Cardiac ventricle fibroblast (primary cell): ENCODE results near the gene RAB3D. TPM values are rescaled to one million over a fixed set of nuclear protein-coding genes. Genes with fewer than 3 reads are reported as not detected.

Source experiments
- total RNA-seq: library from RNA; depleted of rRNA; stranded (reverse); fragments of >200 nt; gene quantifications from 2 replicates; pipeline ENCODE4 v1.2.3, GENCODE V29; 2015

The RAB3D gene, protein sequence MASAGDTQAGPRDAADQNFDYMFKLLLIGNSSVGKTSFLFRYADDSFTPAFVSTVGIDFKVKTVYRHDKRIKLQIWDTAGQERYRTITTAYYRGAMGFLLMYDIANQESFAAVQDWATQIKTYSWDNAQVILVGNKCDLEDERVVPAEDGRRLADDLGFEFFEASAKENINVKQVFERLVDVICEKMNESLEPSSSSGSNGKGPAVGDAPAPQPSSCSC
- 8.3 and 12.2 TPM in 2 replicates for total RNA-seq

DNA sequence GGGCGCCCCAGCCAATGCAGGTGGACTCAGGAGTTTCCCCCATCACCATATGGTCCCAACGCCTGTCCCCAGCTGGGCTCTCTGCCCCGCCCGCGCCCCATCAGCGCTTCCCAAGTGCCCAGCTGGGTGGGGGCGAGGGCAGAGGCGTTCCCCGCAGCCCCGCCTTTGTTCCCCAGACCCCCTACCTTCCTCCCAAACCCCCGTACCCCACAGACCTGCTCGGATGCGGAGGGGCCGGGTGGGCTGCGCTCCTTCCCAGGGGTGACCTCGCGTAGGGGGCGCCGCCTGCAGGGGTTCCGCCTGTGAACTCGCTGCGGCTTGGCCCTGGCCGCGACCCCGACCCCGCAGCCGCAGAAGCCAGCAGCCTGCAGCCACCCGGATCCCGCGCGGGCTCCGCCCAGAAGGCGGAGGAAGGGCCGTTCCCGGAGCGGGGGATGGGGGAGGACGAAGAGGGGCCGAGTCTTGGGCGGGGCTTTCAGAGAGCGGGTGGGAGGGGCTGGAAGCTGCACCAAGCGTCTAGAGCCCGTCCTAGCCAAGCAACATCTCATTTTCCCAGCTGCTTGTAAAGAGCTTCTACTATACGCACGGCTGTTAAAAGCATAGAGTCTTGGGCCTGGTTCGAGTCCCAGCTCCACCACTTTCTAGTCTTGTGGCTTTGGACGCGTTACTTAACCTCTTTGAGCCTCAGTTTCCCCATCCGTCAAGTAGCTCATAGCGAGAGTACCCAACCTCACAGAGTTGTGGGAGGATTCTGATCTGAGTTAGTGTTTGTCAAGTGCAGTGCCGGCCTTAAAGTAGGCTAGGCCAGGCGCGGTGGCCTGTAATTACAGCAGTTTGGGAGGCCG, at the start of gene RAB3D:
RAB3D (minus strand) TSS at position 404 of the 845 bp plus-strand sequence. CDS start 2,258 bp downstream, outside the sequence.

DNA sequence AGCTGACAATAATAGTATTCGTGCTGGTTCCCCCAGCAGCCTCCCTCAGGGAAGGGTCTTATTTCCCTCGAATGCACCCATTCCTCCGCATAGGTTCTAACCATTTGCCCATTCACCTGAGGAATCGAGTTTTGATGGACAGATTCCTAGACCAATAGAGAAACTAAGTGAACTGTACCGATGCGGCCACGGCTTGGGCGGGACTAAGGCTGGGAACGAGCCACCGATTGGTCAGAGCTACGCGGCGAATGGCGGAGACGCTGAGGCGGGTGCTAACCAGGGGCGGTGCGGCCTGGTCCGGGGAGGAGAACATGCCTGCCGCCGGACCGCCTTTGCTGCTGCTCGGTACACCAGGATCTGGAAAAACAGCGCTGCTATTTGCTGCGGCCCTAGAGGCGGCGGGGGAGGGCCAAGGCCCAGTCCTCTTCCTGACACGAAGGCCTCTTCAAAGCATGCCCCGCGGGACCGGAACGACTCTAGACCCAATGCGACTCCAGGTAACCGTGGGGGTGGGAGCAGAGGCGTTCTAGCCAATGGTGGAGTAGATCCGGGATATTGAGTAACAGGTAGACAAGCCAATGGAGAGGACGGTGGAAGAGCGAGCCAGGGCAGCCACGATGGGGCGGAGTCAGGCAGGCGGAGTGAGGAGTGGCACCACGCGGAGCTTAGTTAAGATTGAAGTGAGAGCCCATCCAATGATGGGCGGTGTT, 35.1 kb upstream of the RAB3D start, which contains the start of gene SWSAP1:
SWSAP1 (plus strand) TSS at position 234 of the 710 bp plus-strand sequence; CDS start at position 249, 15 bp downstream.

DNA sequence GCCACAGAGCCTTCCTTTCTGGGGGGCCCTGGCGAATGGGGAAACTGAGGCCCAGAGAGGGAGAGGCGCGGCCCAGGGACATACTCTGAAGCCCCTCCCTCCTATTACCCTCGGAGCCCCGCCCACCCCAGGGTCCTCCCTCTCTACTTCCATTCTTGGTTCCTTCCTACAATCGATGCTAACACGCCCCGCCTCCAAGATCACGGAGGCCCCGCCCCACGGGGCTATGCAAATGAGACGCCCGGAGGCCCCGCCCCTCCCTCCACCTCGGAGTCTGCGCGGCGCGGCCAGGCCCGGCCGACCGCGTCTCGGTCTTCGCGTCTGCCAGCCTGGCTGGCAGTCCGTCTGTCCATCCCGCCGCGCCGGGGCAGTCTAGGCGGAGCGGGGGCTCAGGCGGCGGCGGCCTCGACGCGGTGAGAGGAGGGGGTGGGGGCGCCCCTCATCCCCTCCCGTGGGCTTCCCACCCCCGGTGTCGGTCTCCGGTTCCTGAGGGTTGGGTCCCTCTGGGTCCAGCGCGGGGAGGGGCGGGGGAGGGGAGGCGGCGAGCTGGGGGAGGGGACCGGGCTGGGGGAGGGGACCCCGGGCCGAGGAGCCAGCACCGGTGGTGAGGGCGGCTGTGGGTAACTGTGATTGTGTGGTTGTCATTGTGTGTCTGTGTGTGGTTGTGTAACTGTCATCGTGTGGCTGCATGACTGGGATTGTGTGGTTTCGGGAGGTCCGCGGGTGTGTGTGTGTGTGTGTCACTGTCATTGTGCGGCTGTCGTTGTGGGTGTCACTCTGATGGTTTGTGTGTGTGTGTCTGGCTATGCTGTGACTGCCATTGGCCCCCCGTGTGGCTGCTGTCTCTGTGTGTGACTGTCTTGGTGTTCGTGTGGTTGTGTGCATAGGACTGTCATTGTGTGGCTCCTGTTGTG, 16.0 kb upstream of the RAB3D start, which contains the start of gene PLPPR2:
PLPPR2 (plus strand) TSS at position 273 of the 914 bp plus-strand sequence. CDS start 2,242 bp downstream, outside the sequence.

DNA sequence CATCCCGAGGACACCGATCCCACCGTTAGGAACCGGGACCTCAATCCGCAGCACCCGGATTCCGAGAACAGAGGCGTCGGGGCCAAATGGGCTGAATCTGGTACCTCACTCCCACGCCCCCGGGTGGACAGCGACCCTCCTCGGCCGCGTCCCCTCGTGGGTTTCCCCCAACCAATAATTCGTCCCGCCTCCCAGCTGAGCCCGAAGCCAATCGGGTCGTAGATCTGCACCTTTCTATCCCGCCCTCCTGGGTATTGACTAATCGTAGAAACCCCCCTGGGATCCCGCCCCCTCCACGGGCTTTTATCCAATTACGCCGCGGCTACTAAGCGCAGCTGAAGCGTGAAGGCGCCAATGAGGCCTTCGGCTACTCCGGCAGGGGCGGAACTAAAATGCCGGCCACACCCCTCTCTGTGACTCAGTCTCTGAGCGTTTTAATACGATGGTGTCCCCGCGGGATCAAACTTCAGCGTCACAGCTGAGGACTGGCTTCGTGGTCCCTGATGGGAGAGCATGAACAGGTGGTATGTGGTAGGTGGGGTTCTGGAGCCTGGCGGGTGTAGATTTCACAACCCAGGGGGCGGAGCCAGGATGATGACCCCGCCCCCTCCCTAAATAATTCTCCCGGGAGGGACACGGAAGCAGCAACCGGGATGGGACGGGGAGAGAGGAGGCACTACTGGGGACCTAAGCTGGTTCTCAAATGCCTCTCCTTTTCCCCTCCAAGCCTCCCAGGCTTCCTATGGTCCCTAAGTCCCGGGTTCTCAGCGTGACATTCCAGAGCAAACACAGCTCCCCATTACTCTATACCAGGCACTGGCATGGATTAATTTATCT, 6.9 kb upstream of the RAB3D start, which contains the start of the genes CCDC159 and TMEM205:
CCDC159 (plus strand) TSS at position 416 of the 837 bp plus-strand sequence; CDS start at position 504, 88 bp downstream.
TMEM205 (minus strand) TSS at position 165 of the 837 bp plus-strand sequence. CDS start 649 bp downstream, outside the sequence.

DNA sequence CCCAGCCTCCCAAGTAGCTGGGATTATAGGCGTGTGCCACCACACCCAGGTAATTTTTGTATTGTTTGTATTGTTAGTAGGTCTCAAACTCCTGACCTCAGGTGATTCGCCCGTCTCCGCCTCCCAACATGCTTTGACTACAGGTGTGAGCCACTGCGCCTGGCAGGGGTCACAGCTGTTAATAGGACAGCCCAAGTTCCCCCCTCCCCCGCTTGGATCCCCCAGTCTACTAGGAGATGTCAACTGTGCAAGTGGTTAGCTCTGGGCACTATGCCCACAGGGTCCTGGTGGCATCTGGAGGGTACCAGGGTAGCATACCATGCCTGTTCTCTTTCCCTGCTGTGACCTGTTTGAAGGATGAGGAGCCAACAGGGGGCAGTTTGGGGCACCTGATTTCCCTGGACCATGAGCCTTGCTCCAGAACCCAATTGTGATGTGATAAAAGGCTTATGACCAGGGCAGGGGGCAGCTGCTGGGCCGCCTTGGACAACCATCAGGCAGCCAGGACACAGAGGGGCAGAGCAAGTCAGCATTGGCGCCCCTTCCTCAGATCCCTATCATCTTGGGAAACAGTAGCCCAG, 43.7 kb downstream of the RAB3D start, which contains the start of gene TSPAN16:
TSPAN16 (plus strand) TSS at position 496 of the 581 bp plus-strand sequence. CDS start 138 bp downstream, outside the sequence.

Other genes starting within 250 kb of the RAB3D start
- 9.0 and 14.4 TPM in 2 replicates for gene SPC24, start 183.9 kb downstream of the RAB3D start, total RNA-seq
- 538 and 563 TPM in 2 replicates for gene KANK2, start 142.1 kb downstream of the RAB3D start, total RNA-seq
- not detected in 2 replicates for gene ANGPTL8, start 100.0 kb downstream of the RAB3D start, total RNA-seq
- gene DOCK6, start 77.1 kb downstream of the RAB3D start, total RNA-seq: 24.7 and 29.5 TPM in 2 replicates
- gene TSPAN16, start 43.5 kb downstream of the RAB3D start, total RNA-seq: not detected in 2 replicates
- gene TMEM205, start 6.6 kb upstream of the RAB3D start, total RNA-seq: 120 and 164 TPM in 2 replicates
- 5.0 and 12.2 TPM in 2 replicates for gene CCDC159, start 6.9 kb upstream of the RAB3D start, total RNA-seq
- gene PLPPR2, start 15.8 kb upstream of the RAB3D start, total RNA-seq: 39.9 and 51.1 TPM in 2 replicates
- gene SWSAP1, start 35.0 kb upstream of the RAB3D start, total RNA-seq: 1.2 and 1.6 TPM in 2 replicates
- gene EPOR, start 44.7 kb upstream of the RAB3D start, total RNA-seq: 1.9 and 3.4 TPM in 2 replicates
- gene RGL3, start 79.7 kb upstream of the RAB3D start, total RNA-seq: 1.7 and 3.4 TPM in 2 replicates
- 0.59 TPM in 1 of 2 replicates, not detected in the other for gene ODAD3, start 95.5 kb upstream of the RAB3D start, total RNA-seq
- 238 and 254 TPM in 2 replicates for gene PRKCSH, start 96.0 kb upstream of the RAB3D start, total RNA-seq
- not detected in 2 replicates for gene ELAVL3, start 141.4 kb upstream of the RAB3D start, total RNA-seq
- gene ZNF653, start 166.2 kb upstream of the RAB3D start, total RNA-seq: 2.3 and 2.4 TPM in 2 replicates
- 51.1 and 52.2 TPM in 2 replicates for gene ECSIT, start 189.5 kb upstream of the RAB3D start, total RNA-seq
- 0.50 and 3.0 TPM in 2 replicates for gene CNN1, start 199.2 kb upstream of the RAB3D start, total RNA-seq
- gene ELOF1, start 219.6 kb upstream of the RAB3D start, total RNA-seq: 42.1 and 45.2 TPM in 2 replicates
- not detected in 2 replicates for gene ACP5, start 238.0 kb upstream of the RAB3D start, total RNA-seq